Trophoblast cell (in vitro differentiated cells and primary cell): ENCODE results near the gene C1QC.

Experiments used
- DNase-seq, 2 donors: peaks; one replicate each; pipeline ENCODE4 v3.0.0-alpha.2; 2016
- H2AFZ ChIP-seq: 2 replicates; pipeline ENCODE4 v1.6.1; 2013; ENCODE audit warnings: low read length, moderate library complexity, mild to moderate bottlenecking; ENCODE audit not compliant: insufficient read depth, poor library complexity
- H2AK5ac ChIP-seq: 2 replicates; pipeline ENCODE4 v1.6.1; 2013; ENCODE audit warnings: mild to moderate bottlenecking, low read length
- H2BK120ac ChIP-seq: 2 replicates; pipeline ENCODE4 v1.6.1; 2013; ENCODE audit warnings: low read length, mild to moderate bottlenecking, moderate library complexity; ENCODE audit not compliant: insufficient read depth, poor library complexity
- H2BK12ac ChIP-seq: 2 replicates; pipeline ENCODE4 v1.6.1; 2013; ENCODE audit warnings: mild to moderate bottlenecking, low read length, moderate library complexity
- H2BK5ac ChIP-seq: 2 replicates; pipeline ENCODE4 v1.6.1; 2013; ENCODE audit warnings: low read length, low read depth, moderate library complexity, mild to moderate bottlenecking; ENCODE audit not compliant: poor library complexity
- H3K14ac ChIP-seq: 2 replicates; pipeline ENCODE4 v1.6.1; 2013; ENCODE audit warnings: mild to moderate bottlenecking, low read length
- H3K18ac ChIP-seq: 2 replicates; pipeline ENCODE4 v1.6.1; 2013; ENCODE audit warnings: mild to moderate bottlenecking, low read length
- H3K23ac ChIP-seq: 2 replicates; pipeline ENCODE4 v1.6.1; 2013; ENCODE audit warnings: low read length
- H3K27ac ChIP-seq: 2 replicates; pipeline ENCODE4 v1.5.1; 2013; ENCODE audit warnings: low read depth, mild to moderate bottlenecking, inconsistent platforms, low read length, moderate library complexity
- H3K27me3 ChIP-seq: 2 replicates; pipeline ENCODE4 v1.6.1; 2013; ENCODE audit warnings: inconsistent platforms, mild to moderate bottlenecking, low read length, moderate library complexity; ENCODE audit not compliant: insufficient read depth
- H3K36me3 ChIP-seq, 2 experiments: 1 replicate in 1 of 2; 2 replicates in 1 of 2; pipeline ENCODE4 v1.6.1; 2013; ENCODE audit warnings: low read length in 2 of 2, mild to moderate bottlenecking in 2 of 2, moderate library complexity in 1 of 2; ENCODE audit not compliant: insufficient read depth in 2 of 2, control insufficient read depth in 1 of 2
- H3K4ac ChIP-seq: 2 replicates; pipeline ENCODE4 v1.6.1; 2013; ENCODE audit warnings: low read depth, mild to moderate bottlenecking, low read length, moderate library complexity
- H3K4me1 ChIP-seq, 2 experiments: 1 replicate in 1 of 2; 2 replicates in 1 of 2; pipeline ENCODE4 v1.6.1; 2013; ENCODE audit warnings: low read length in 2 of 2, mild to moderate bottlenecking in 2 of 2, moderate library complexity in 1 of 2; ENCODE audit not compliant: insufficient read depth in 2 of 2, control insufficient read depth in 1 of 2
- H3K4me2 ChIP-seq: 2 replicates; pipeline ENCODE4 v1.6.1; 2013; ENCODE audit warnings: inconsistent platforms, mild to moderate bottlenecking, low read length, moderate library complexity
- H3K4me3 ChIP-seq: 2 replicates; pipeline ENCODE4 v1.5.1; 2013; ENCODE audit warnings: mild to moderate bottlenecking, low read depth, low read length, inconsistent platforms
- H3K79me1 ChIP-seq: one replicate; pipeline ENCODE4 v1.6.1; 2013; ENCODE audit warnings: low read length
- H3K79me2 ChIP-seq: 2 replicates; pipeline ENCODE4 v1.6.1; 2013; ENCODE audit warnings: low read length, mild to moderate bottlenecking; ENCODE audit not compliant: control insufficient read depth, insufficient read depth, poor library complexity
- H3K9ac ChIP-seq: 2 replicates; pipeline ENCODE4 v1.6.1; 2013; ENCODE audit warnings: mild to moderate bottlenecking, low read length
- H3K9me3 ChIP-seq: 2 replicates; pipeline ENCODE4 v1.6.1; 2013; ENCODE audit warnings: low read depth, mild to moderate bottlenecking, control low read depth, inconsistent platforms, low read length; ENCODE audit not compliant: insufficient read depth
- H4K12ac ChIP-seq: 2 replicates; pipeline ENCODE4 v1.6.1; 2013; ENCODE audit warnings: low read depth, mild to moderate bottlenecking, low read length, moderate library complexity
- H4K8ac ChIP-seq: 2 replicates; pipeline ENCODE4 v1.6.1; 2013; ENCODE audit warnings: low read depth, mild to moderate bottlenecking, low read length, moderate library complexity
- H4K91ac ChIP-seq: one replicate; pipeline ENCODE4 v1.6.1; 2013; ENCODE audit warnings: low read depth, mild to moderate bottlenecking, low read length, moderate library complexity
- WGBS: extraction: QIAGEN DNeasy Blood & Tissue Kit; methylation state at CpG from one replicate; pipeline ENCODE4 v1.1.7; 2013; ENCODE audit warnings: missing lambda C conversion rate; ENCODE audit not compliant: insufficient read length, insufficient coverage; ENCODE audit errors: extremely low coverage; 5-methylcytosine and 5-hydroxymethylcytosine counted together

Gene C1QC

DNA sequence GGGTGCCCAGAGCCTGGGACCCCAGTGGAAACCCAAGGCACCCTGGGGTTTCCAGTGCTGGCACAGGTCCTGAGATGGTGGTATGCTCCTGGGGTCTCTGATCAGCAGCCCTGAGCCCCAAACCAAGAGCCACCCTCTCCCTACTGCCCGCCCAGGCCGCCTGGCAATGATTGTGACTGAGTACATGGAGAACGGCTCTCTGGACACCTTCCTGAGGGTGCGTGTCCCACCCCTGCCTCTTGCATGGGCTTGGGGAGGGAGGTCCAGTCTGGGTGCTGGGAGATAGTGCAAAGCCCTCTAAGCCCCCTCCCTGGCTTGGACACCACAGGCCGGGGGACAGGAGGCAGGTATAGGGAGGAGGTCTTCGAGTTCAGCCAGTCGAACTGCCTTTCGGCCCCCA lies 45.4 kb upstream of the C1QC start:
- Histone ChIP-seq H4K12ac (no peak overlapping the region), H3K23ac (no peak overlapping the region), H4K8ac (no peak overlapping the region), H3K79me2 (no peaks in the 10 kb centered on the region), H2AFZ (no peak overlapping the region), H3K4me3 (no peak overlapping the region), H3K9ac (no peak overlapping the region), H3K9me3 (peaks cover 5% of the 10 kb centered on the region), H2BK120ac (no peak overlapping the region), H3K27ac (no peak overlapping the region), H3K27me3 (peaks cover 2% of the 10 kb centered on the region), H2BK5ac (no peak overlapping the region), H3K4me2 (no peak overlapping the region), H3K18ac (no peak overlapping the region), H3K14ac (no peak overlapping the region), H3K4ac (no peak overlapping the region), H2AK5ac (no peak overlapping the region), H2BK12ac (no peak overlapping the region), H3K4me1 (no peaks in the 10 kb centered on the region), H4K91ac (no peak overlapping the region), H3K36me3 (no peaks in the 10 kb centered on the region), H3K79me1 (no peaks in the 10 kb centered on the region)
- no CpG with 5 or more reads among the region's 8 CpGs for WGBS
- no peak for DNase-seq

DNA sequence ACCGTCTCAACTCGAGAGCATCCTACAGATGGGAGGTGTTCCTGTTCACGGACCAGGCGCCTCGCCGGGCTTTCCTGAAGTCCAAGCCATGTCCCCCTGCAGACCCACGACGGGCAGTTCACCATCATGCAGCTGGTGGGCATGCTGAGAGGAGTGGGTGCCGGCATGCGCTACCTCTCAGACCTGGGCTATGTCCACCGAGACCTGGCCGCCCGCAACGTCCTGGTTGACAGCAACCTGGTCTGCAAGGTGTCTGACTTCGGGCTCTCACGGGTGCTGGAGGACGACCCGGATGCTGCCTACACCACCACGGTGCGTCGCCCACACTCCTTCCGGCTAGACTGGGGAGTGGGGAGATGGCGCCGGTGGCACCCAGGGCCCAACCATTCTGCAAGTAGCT lies 44.7 kb upstream of the C1QC start:
- WGBS = no CpG with 5 or more reads among the region's 24 CpGs
- Histone ChIP-seq H2BK5ac (no peak overlapping the region), H3K36me3 (no peaks in the 10 kb centered on the region), H3K4ac (no peak overlapping the region), H3K27me3 (no peaks in the 10 kb centered on the region), H2AK5ac (no peak overlapping the region), H3K79me1 (no peaks in the 10 kb centered on the region), H3K9me3 (peaks cover 2% of the 10 kb centered on the region), H3K4me1 (no peaks in the 10 kb centered on the region), H3K18ac (no peak overlapping the region), H3K23ac (no peak overlapping the region), H3K14ac (no peak overlapping the region), H3K79me2 (no peaks in the 10 kb centered on the region), H3K27ac (no peak overlapping the region), H3K9ac (no peak overlapping the region), H2AFZ (no peak overlapping the region), H4K91ac (no peak overlapping the region), H3K4me2 (no peak overlapping the region), H2BK120ac (no peak overlapping the region), H3K4me3 (no peak overlapping the region), H2BK12ac (no peak overlapping the region), H4K8ac (no peak overlapping the region), H4K12ac (no peak overlapping the region)
- no peak for DNase-seq

DNA sequence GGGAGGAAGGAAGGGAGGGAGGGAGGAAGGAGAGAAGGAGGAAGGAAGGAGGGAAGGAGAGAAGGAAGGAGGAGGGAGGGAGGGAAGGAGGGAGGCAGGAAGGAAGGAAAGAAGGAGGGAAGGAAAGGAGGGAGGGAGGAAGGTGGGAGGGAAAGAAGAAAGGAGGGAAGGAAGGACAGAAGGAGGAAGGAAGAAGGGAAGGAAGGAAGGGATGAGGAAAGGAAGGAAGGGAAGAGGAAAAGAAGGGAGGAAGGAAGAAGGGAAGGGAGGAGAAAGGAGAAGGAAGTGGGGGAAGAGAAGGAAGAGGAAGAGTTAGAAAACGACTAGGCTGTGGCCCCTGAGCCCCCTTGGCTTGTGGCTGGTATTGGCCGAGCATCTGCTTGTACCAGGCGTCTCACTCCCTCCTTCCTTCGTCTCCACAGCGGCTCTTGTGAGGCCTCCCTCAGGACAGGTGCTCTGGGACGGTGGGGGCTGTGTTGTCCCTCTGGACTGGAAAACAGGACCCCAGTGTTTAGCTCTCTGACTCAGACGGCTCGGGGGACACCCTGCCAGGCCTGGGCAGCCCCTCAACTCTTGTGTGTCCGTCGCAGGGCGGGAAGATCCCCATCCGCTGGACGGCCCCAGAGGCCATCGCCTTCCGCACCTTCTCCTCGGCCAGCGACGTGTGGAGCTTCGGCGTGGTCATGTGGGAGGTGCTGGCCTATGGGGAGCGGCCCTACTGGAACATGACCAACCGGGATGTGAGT lies 43.2 kb upstream of the C1QC start:
- WGBS = 40% methylated on average over 1 of the region's 22 CpGs

DNA sequence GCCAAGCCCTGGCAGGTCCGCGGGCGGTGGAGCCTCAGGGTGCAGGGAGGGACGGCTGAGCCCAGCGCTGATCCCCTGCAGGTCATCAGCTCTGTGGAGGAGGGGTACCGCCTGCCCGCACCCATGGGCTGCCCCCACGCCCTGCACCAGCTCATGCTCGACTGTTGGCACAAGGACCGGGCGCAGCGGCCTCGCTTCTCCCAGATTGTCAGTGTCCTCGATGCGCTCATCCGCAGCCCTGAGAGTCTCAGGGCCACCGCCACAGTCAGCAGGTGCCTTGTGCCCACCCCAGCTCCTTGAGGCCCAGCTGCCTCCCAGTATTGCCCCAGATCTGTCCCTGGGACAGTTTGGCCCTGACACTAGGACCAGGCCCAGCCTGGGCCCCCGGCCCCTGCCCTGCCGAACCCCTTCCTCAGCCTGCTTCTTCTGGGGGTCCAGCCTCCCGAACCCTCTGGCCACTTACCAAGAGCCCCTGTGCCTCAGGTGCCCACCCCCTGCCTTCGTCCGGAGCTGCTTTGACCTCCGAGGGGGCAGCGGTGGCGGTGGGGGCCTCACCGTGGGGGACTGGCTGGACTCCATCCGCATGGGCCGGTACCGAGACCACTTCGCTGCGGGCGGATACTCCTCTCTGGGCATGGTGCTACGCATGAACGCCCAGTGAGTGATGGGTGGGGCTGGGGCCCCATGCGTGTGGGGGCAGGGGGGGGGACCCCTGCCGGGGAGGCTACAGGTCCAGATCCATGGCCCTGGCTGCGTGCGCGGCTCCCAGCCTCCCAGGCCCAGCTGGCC lies 42.4 kb upstream of the C1QC start:
- Histone ChIP-seq H3K18ac (no peak overlapping the region), H2AK5ac (no peak overlapping the region), H4K12ac (no peak overlapping the region), H3K23ac (no peak overlapping the region), H2BK5ac (no peak overlapping the region), H4K8ac (no peak overlapping the region), H3K27me3 (no peaks in the 10 kb centered on the region), H3K4me1 (no peaks in the 10 kb centered on the region), H3K4me3 (no peak overlapping the region), H3K36me3 (no peaks in the 10 kb centered on the region), H3K27ac (no peak overlapping the region), H3K14ac (no peak overlapping the region), H2AFZ (no peak overlapping the region), H3K9me3 (no peaks in the 10 kb centered on the region), H3K79me2 (no peaks in the 10 kb centered on the region), H4K91ac (no peak overlapping the region), H3K4me2 (no peak overlapping the region), H3K4ac (no peak overlapping the region), H3K9ac (no peak overlapping the region), H2BK12ac (no peak overlapping the region), H2BK120ac (no peak overlapping the region), H3K79me1 (no peaks in the 10 kb centered on the region)
- DNase-seq = no peak
- WGBS = no CpG with 5 or more reads among the region's 39 CpGs

More for the DNA sequence above, 43.2 kb upstream of the C1QC start:
- H3K79me2 ChIP-seq = no peaks in the 10 kb centered on the region
- H2BK120ac ChIP-seq = no peak overlapping the region
- no peaks in the 10 kb centered on the region for H3K79me1 ChIP-seq
- H4K8ac ChIP-seq = no peak overlapping the region
- H3K27me3 ChIP-seq = no peaks in the 10 kb centered on the region
- H2AFZ ChIP-seq = no peak overlapping the region
- H3K4me1 ChIP-seq = no peaks in the 10 kb centered on the region
- H3K14ac ChIP-seq = no peak overlapping the region
- H2BK5ac ChIP-seq = no peak overlapping the region
- no peak overlapping the region for H3K23ac ChIP-seq
- no peak overlapping the region for H2BK12ac ChIP-seq
- peak in 1 of 2 donors; percentile 21 for DNase-seq
- no peak overlapping the region for H2AK5ac ChIP-seq
- no peaks in the 10 kb centered on the region for H3K9me3 ChIP-seq
- no peak overlapping the region for H3K18ac ChIP-seq
- no peak overlapping the region for H3K9ac ChIP-seq
- H3K4me2 ChIP-seq = no peak overlapping the region
- H3K4me3 ChIP-seq = no peak overlapping the region
- H3K27ac ChIP-seq = no peak overlapping the region
- H4K12ac ChIP-seq = no peak overlapping the region
- no peak overlapping the region for H3K4ac ChIP-seq
- no peaks in the 10 kb centered on the region for H3K36me3 ChIP-seq
- H4K91ac ChIP-seq = no peak overlapping the region
